Measurements from ENCODE around the gene DPEP3. TPM values are rescaled to one million over a fixed set of nuclear protein-coding genes. Genes with fewer than 3 reads are reported as not detected.
A peak's percentile ranks its signal among the peaks of the same experiment; 100 is the strongest.

DPEP3 gene
- total and polyA plus RNA-seq, 2 donors from 2014 or later = 0.19 TPM; not detected in 1

- Histone ChIP-seq H3K36me3 (ENCODE audit: control insufficient read depth in 2 of 3, insufficient read depth in 3 of 3, low read length in 3 of 3) (peaks cover 0 to 15% (median 0%) of the 10 kb centered on the region in 3 donors), H3K27ac (ENCODE audit: low read depth in 2 of 2, low read length in 2 of 2) (no peak overlapping the region), H3K27me3 (ENCODE audit: control insufficient read depth, insufficient read depth, low read length) (no peaks in the 10 kb centered on the region), H3K4me1 (ENCODE audit: control insufficient read depth in 2 of 3, insufficient read depth in 2 of 3, low read depth in 1 of 3, low read length in 3 of 3) (peaks cover 0 to 22% (median 7%) of the 10 kb centered on the region in 3 donors), H3K4me3 (ENCODE audit: low read length in 3 of 3) (peak overlapping the region; percentile 70 to 93 (median 75)), H3K9me3 (ENCODE audit: control insufficient read depth in 2 of 3, insufficient read depth in 1 of 3, low read length in 3 of 3) (no peaks in the 10 kb centered on the region), H3K9ac (ENCODE audit: low read length in 3 of 3) (peak overlapping the region; percentile 4 to 98 (median 37))
- TF ChIP-seq CTCF (IDR thresholded peaks at IDR 0.05; ENCODE audit: borderline replicate concordance, extremely low read depth, insufficient read depth) = no peak
- DNase-seq (no peak), FAIRE-seq (no peak)
- intact Hi-C loops (cut with DNase I) = no loop called here
These were observed 13.6 kb downstream of the DPEP3 start for GRCh38 chr16:67966549-67967182.

GRCh38 chr16:67965668-67966548 lies 14.4 kb downstream of the DPEP3 start:
- H3K4me1 ChIP-seq (ENCODE audit: control insufficient read depth in 2 of 3, insufficient read depth in 2 of 3, low read depth in 1 of 3, low read length in 3 of 3) = peaks cover 0 to 22% (median 7%) of the 10 kb centered on the region in 3 donors
- H3K27me3 ChIP-seq (ENCODE audit: control insufficient read depth, insufficient read depth, low read length) = no peaks in the 10 kb centered on the region
- H3K9ac ChIP-seq (ENCODE audit: low read length in 3 of 3) = peak overlapping the region in 2 of 3 donors; percentile 27 to 98
- peaks cover 0 to 22% (median 3%) of the 10 kb centered on the region in 3 donors for H3K36me3 ChIP-seq (ENCODE audit: control insufficient read depth in 2 of 3, insufficient read depth in 3 of 3, low read length in 3 of 3)
- intact Hi-C loops (cut with DNase I) = no loop called here
- peak overlapping the region in 2 of 3 donors; percentile 13 to 93 for H3K4me3 ChIP-seq (ENCODE audit: low read length in 3 of 3)
- TF ChIP-seq CTCF (IDR thresholded peaks at IDR 0.05; ENCODE audit: borderline replicate concordance, extremely low read depth, insufficient read depth) = no peak
- no peak for DNase-seq
- H3K27ac ChIP-seq (ENCODE audit: low read depth in 2 of 2, low read length in 2 of 2) = no peak overlapping the region
- no peaks in the 10 kb centered on the region for H3K9me3 ChIP-seq (ENCODE audit: control insufficient read depth in 2 of 3, insufficient read depth in 1 of 3, low read length in 3 of 3)
- FAIRE-seq = no peak

GRCh38 chr16:67964477-67965131 lies 15.7 kb downstream of the DPEP3 start:
- peak overlapping the region in 1 of 3 donors; percentile 20 for H3K4me3 ChIP-seq (ENCODE audit: low read length in 3 of 3)
- H3K27ac ChIP-seq (ENCODE audit: low read depth in 2 of 2, low read length in 2 of 2) = no peak overlapping the region
- no peak for TF ChIP-seq CTCF (IDR thresholded peaks at IDR 0.05; ENCODE audit: borderline replicate concordance, extremely low read depth, insufficient read depth)
- DNase-seq = no peak
- intact Hi-C loops (cut with DNase I) = no loop called here
- no peaks in the 10 kb centered on the region for H3K27me3 ChIP-seq (ENCODE audit: control insufficient read depth, insufficient read depth, low read length)
- H3K4me1 ChIP-seq (ENCODE audit: control insufficient read depth in 2 of 3, insufficient read depth in 2 of 3, low read depth in 1 of 3, low read length in 3 of 3) = peaks cover 0 to 31% (median 12%) of the 10 kb centered on the region in 3 donors
- H3K36me3 ChIP-seq (ENCODE audit: control insufficient read depth in 2 of 3, insufficient read depth in 3 of 3, low read length in 3 of 3) = peaks cover 3 to 30% (median 3%) of the 10 kb centered on the region in 3 donors
- no peak for FAIRE-seq
- H3K9ac ChIP-seq (ENCODE audit: low read length in 3 of 3) = no peak overlapping the region
- H3K9me3 ChIP-seq (ENCODE audit: control insufficient read depth in 2 of 3, insufficient read depth in 1 of 3, low read length in 3 of 3) = no peaks in the 10 kb centered on the region

Measured in kidney (tissue), 14 donors.